Liver (tissue), 9 donors: ENCODE measurements around the gene KRT80. TPM values are rescaled to one million over a fixed set of nuclear protein-coding genes. Genes with fewer than 3 reads are reported as not detected.

Source experiments
- DNase-seq: peaks from one replicate; pipeline ENCODE4 v3.0.0-alpha.2; 2017; ENCODE audit warnings: low spot score
- H3K27ac ChIP-seq, 2 donors: one replicate each; pipeline ENCODE4 v1.7.0; 2013; ENCODE audit warnings: inconsistent platforms in 2 of 2, low read length in 2 of 2, control low read depth in 1 of 2, low read depth in 1 of 2, mild to moderate bottlenecking in 1 of 2
- H3K27me3 ChIP-seq, 4 donors: one replicate each; pipeline versions ENCODE4 v1.6.1 to v1.7.0; 2013; ENCODE audit warnings: low read length in 3 of 4, inconsistent platforms in 1 of 4, mild to moderate bottlenecking in 1 of 4, moderate library complexity in 1 of 4; ENCODE audit not compliant: control insufficient read depth in 4 of 4, insufficient read depth in 4 of 4
- H3K36me3 ChIP-seq, 4 donors: one replicate each; pipeline versions ENCODE4 v1.6.1 to v1.7.0; 2013; ENCODE audit warnings: low read length in 3 of 4, mild to moderate bottlenecking in 3 of 4, low read depth in 1 of 4, moderate library complexity in 1 of 4; ENCODE audit not compliant: control insufficient read depth in 4 of 4, insufficient read depth in 3 of 4
- H3K4me1 ChIP-seq, 4 donors: one replicate each; pipeline versions ENCODE4 v1.6.1 to v1.7.0; 2013; ENCODE audit warnings: low read length in 3 of 4, mild to moderate bottlenecking in 3 of 4, moderate library complexity in 1 of 4; ENCODE audit not compliant: control insufficient read depth in 4 of 4, insufficient read depth in 4 of 4
- H3K4me3 ChIP-seq, 3 donors: one replicate each; pipeline versions ENCODE4 v1.6.1 to v1.7.0; 2013; ENCODE audit warnings: low read length in 3 of 3, control low read depth in 1 of 3, low read depth in 1 of 3, mild to moderate bottlenecking in 1 of 3
- H3K9ac ChIP-seq, 2 donors: one replicate each; pipeline ENCODE4 v1.7.0; 2013; ENCODE audit warnings: low read length in 2 of 2, mild to moderate bottlenecking in 2 of 2, moderate library complexity in 2 of 2, control low read depth in 1 of 2, low read depth in 1 of 2
- H3K9me3 ChIP-seq, 4 donors: one replicate each; pipeline versions ENCODE4 v1.6.1 to v1.7.0; 2013; ENCODE audit warnings: low read length in 3 of 4; ENCODE audit not compliant: control insufficient read depth in 4 of 4
- EGR1 ChIP-seq, 2 donors: IDR thresholded peaks; 2 replicates each; pipeline ENCODE4 v1.6.1; 2016 to 2018; ENCODE audit warnings: antibody characterized with exemption in 2 of 2, low read depth in 2 of 2
- FOXA1 ChIP-seq: IDR thresholded peaks from 2 replicates; pipeline ENCODE4 v1.6.1; 2016; ENCODE audit warnings: antibody characterized with exemption
- FOXA2 ChIP-seq: IDR thresholded peaks from 2 replicates; pipeline ENCODE4 v1.6.1; 2016; ENCODE audit warnings: antibody characterized with exemption
- GABPA ChIP-seq, 2 donors: IDR thresholded peaks in 1 of 2; conservative IDR thresholded peaks in 1 of 2; 2 replicates each; pipeline ENCODE4 v1.6.1; 2016; ENCODE audit warnings: antibody characterized with exemption in 2 of 2, mild to moderate bottlenecking in 1 of 2, moderate library complexity in 1 of 2
- HNF4A ChIP-seq, 2 donors: conservative IDR thresholded peaks; 2 replicates each; pipeline ENCODE4 v1.6.1; 2016; ENCODE audit warnings: antibody characterized with exemption in 2 of 2, mild to moderate bottlenecking in 2 of 2
- HNF4G ChIP-seq: IDR thresholded peaks from 2 replicates; pipeline ENCODE4 v1.6.1; 2016; ENCODE audit warnings: antibody characterized with exemption
- JUND ChIP-seq, 2 donors: IDR thresholded peaks; 2 replicates each; pipeline ENCODE4 v1.6.1; 2016; ENCODE audit warnings: antibody characterized with exemption in 2 of 2
- RAD21 ChIP-seq, 2 donors: IDR thresholded peaks; 2 replicates each; pipeline ENCODE4 v1.6.1; 2016; ENCODE audit warnings: antibody characterized with exemption in 2 of 2, mild to moderate bottlenecking in 2 of 2
- RXRA ChIP-seq, 2 donors: IDR thresholded peaks; 2 replicates each; pipeline ENCODE4 v1.6.1; 2017 to 2018; ENCODE audit warnings: antibody characterized with exemption in 2 of 2, mild to moderate bottlenecking in 1 of 2
- TAF1 ChIP-seq: conservative IDR thresholded peaks from 2 replicates; pipeline ENCODE4 v1.6.1; 2016; ENCODE audit warnings: antibody characterized with exemption, mild to moderate bottlenecking
- YY1 ChIP-seq: IDR thresholded peaks from 2 replicates; pipeline ENCODE4 v1.6.1; 2016; ENCODE audit warnings: antibody characterized with exemption, mild to moderate bottlenecking
- WGBS: extraction: QIAGEN DNeasy Blood & Tissue Kit; methylation state at CpG from one replicate; pipeline ENCODE4 v1.1.7; 2013; 5-methylcytosine and 5-hydroxymethylcytosine counted together
- polyA plus RNA-seq, 2 donors: library from polyadenylated mRNA; stranded (reverse) in 1 of 2; unstranded in 1 of 2; fragments of 200-250 nt in 1 of 2; fragments of >200 nt in 1 of 2; fragmentation: Nextera tagmentation in 1 of 2; extraction: Ambion mirVana in 1 of 2; gene quantifications; one replicate each; pipeline versions ENCODE4 v1.2.1 to v1.2.3, GENCODE V29; 2013 to 2015
- total RNA-seq, 2 donors: library from RNA; depleted of rRNA; stranded (reverse); fragments of >200 nt; gene quantifications; one replicate each; pipeline ENCODE4 v1.2.3, GENCODE V29; 2014
- TF ChIP-seq, protein P1 (sequence below): fragments of 150-350 bp; IDR thresholded peaks from 2 replicates; pipeline ENCODE4 v1.5.1; 2017; ENCODE audit warnings: improper control_type of control experiment, low read depth, low read length; ENCODE audit not compliant: missing input control
- TF ChIP-seq, protein P2 (sequence below): IDR thresholded peaks from 2 replicates; pipeline ENCODE4 v1.6.1; 2016; ENCODE audit warnings: antibody characterized with exemption
- TF ChIP-seq, protein P3 (sequence below): IDR thresholded peaks from 2 replicates; pipeline ENCODE4 v1.6.1; 2016; ENCODE audit warnings: antibody characterized with exemption, mild to moderate bottlenecking
- TF ChIP-seq, protein P4 (sequence below): IDR thresholded peaks from 2 replicates; pipeline ENCODE4 v1.6.1; 2016; ENCODE audit warnings: antibody characterized with exemption
- donor health status: healthy.
- donor health status: healthy.
- donor health status: healthy.
- donor health status: healthy.
- donor health status: healthy.

The KRT80 gene
- total and polyA plus RNA-seq, 4 donors, result 0.04 to 0.12 (median 0.07) TPM

DNA sequence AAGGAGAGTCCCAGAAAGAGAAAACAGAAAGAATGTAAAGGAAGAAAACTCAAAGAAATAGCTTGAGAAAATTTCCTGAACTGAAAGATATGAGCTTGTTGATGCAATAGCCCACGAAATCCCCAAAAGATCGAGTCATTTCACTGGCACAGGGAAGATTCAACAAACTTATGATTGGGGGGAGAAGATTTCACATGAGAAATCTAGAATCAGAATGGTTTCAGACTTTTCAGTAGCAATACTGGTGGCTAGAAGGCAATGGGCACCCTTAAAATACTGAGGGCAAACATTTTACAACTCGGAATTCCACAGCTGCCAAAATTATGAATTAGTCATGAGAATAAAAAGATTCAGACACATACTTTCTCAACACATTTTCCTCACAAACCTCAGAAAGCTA lies 32.3 kb upstream of the KRT80 start:
- Histone ChIP-seq H3K4me1 (no peaks in the 10 kb centered on the region), H3K27me3 (peaks cover 0 to 13% (median 4%) of the 10 kb centered on the region in 4 donors)
- 68% methylated on average over 3 of the region's 3 CpGs for WGBS

DNA sequence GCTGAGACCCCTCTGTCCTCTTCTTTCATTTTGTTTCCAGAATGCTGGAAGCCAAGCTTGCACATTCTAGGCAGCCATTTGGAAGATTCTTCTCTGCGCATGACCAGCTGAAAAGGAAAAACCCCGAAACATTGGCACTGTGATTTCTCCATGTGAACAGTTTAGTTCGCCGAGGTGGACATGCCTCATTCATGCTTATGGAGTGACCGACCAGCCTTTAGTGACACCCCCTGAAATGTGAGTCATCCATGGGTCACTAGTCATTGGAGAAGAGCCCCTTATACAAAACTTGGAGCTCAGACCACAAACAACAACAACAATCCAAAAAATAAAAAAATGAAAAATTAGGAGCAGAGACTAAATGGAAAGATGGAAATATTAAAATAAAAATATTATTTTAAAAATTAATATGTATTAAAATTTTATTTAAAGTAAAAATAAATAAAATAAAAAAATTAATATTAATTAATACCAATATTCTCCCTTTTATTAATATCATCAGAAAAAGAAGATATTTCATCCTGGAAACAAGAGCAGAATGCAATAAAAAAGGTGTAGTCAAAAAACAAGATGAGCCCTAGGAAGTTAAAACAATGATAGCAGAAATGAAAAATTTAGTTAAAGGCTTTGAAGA lies 31.7 kb upstream of the KRT80 start:
- H3K27ac ChIP-seq, result no peak overlapping the region
- no peak for DNase-seq
- no peak for TF ChIP-seq GABPA (IDR thresholded peaks at IDR 0.05 in 1 of 2, conservative IDR thresholded peaks at IDR 0.05 in 1 of 2)
- no peak for TF ChIP-seq EGR1 (IDR thresholded peaks at IDR 0.05; ENCODE audit: low read depth in 2 of 2)
- no peak for TF ChIP-seq RAD21 (IDR thresholded peaks at IDR 0.05)
- TF ChIP-seq HNF4A (conservative IDR thresholded peaks at IDR 0.05), result no peak
- no peak for TF ChIP-seq TAF1
- no peak for TF ChIP-seq HNF4G
- TF ChIP-seq JUND (IDR thresholded peaks at IDR 0.05), result no peak
- TF ChIP-seq, protein P1, sequence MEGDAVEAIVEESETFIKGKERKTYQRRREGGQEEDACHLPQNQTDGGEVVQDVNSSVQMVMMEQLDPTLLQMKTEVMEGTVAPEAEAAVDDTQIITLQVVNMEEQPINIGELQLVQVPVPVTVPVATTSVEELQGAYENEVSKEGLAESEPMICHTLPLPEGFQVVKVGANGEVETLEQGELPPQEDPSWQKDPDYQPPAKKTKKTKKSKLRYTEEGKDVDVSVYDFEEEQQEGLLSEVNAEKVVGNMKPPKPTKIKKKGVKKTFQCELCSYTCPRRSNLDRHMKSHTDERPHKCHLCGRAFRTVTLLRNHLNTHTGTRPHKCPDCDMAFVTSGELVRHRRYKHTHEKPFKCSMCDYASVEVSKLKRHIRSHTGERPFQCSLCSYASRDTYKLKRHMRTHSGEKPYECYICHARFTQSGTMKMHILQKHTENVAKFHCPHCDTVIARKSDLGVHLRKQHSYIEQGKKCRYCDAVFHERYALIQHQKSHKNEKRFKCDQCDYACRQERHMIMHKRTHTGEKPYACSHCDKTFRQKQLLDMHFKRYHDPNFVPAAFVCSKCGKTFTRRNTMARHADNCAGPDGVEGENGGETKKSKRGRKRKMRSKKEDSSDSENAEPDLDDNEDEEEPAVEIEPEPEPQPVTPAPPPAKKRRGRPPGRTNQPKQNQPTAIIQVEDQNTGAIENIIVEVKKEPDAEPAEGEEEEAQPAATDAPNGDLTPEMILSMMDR, result no peak
- TF ChIP-seq FOXA1, result no peak
- TF ChIP-seq YY1, result no peak
- no peak for TF ChIP-seq RXRA (IDR thresholded peaks at IDR 0.05)
- TF ChIP-seq, protein P2, sequence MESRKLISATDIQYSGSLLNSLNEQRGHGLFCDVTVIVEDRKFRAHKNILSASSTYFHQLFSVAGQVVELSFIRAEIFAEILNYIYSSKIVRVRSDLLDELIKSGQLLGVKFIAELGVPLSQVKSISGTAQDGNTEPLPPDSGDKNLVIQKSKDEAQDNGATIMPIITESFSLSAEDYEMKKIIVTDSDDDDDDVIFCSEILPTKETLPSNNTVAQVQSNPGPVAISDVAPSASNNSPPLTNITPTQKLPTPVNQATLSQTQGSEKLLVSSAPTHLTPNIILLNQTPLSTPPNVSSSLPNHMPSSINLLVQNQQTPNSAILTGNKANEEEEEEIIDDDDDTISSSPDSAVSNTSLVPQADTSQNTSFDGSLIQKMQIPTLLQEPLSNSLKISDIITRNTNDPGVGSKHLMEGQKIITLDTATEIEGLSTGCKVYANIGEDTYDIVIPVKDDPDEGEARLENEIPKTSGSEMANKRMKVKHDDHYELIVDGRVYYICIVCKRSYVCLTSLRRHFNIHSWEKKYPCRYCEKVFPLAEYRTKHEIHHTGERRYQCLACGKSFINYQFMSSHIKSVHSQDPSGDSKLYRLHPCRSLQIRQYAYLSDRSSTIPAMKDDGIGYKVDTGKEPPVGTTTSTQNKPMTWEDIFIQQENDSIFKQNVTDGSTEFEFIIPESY, result no peak

More for the DNA sequence above, 32.3 kb upstream of the KRT80 start:
- no peak for TF ChIP-seq RAD21 (IDR thresholded peaks at IDR 0.05)
- no peak for TF ChIP-seq FOXA2
- TF ChIP-seq, protein P1, result no peak
- TF ChIP-seq, protein P3, sequence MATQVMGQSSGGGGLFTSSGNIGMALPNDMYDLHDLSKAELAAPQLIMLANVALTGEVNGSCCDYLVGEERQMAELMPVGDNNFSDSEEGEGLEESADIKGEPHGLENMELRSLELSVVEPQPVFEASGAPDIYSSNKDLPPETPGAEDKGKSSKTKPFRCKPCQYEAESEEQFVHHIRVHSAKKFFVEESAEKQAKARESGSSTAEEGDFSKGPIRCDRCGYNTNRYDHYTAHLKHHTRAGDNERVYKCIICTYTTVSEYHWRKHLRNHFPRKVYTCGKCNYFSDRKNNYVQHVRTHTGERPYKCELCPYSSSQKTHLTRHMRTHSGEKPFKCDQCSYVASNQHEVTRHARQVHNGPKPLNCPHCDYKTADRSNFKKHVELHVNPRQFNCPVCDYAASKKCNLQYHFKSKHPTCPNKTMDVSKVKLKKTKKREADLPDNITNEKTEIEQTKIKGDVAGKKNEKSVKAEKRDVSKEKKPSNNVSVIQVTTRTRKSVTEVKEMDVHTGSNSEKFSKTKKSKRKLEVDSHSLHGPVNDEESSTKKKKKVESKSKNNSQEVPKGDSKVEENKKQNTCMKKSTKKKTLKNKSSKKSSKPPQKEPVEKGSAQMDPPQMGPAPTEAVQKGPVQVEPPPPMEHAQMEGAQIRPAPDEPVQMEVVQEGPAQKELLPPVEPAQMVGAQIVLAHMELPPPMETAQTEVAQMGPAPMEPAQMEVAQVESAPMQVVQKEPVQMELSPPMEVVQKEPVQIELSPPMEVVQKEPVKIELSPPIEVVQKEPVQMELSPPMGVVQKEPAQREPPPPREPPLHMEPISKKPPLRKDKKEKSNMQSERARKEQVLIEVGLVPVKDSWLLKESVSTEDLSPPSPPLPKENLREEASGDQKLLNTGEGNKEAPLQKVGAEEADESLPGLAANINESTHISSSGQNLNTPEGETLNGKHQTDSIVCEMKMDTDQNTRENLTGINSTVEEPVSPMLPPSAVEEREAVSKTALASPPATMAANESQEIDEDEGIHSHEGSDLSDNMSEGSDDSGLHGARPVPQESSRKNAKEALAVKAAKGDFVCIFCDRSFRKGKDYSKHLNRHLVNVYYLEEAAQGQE, result no peak
- TF ChIP-seq, protein P2, result no peak
- TF ChIP-seq, protein P4, sequence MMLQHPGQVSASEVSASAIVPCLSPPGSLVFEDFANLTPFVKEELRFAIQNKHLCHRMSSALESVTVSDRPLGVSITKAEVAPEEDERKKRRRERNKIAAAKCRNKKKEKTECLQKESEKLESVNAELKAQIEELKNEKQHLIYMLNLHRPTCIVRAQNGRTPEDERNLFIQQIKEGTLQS, result no peak
- Histone ChIP-seq H3K9me3 (no peaks in the 10 kb centered on the region), H3K36me3 (no peaks in the 10 kb centered on the region), H3K27ac (no peak overlapping the region), H3K4me3 (no peak overlapping the region), H3K9ac (no peak overlapping the region)
- no peak for DNase-seq

More for the DNA sequence above, 31.7 kb upstream of the KRT80 start:
- Histone ChIP-seq H3K9ac (no peak overlapping the region), H3K9me3 (no peaks in the 10 kb centered on the region), H3K36me3 (no peaks in the 10 kb centered on the region), H3K4me3 (no peak overlapping the region), H3K4me1 (no peaks in the 10 kb centered on the region), H3K27me3 (peaks cover 0 to 12% (median 4%) of the 10 kb centered on the region in 4 donors)
- WGBS, result 90% methylated on average over 5 of the region's 5 CpGs
